ENCODE measurements around the gene FRMD7.

DNA sequence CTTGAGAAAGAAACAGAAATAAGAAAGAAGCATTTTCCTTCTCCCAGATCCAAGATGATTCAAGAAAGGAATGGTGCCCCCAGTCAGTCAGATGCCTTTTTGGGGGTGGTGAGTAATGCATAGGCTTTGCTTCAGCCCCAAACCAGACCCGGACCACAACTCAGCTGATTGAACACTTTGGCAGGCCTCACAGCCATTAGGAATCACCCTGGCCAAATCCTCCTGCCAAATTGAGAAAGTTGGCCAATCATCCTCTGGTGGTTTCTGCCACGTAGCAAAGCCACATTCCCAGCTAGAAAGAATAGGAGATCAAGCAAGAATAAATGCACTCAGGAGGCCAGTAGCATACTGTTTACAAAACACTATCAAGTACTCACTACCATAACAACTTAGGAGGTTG is 33.7 kb downstream of the FRMD7 start:
- TF ChIP-seq RARB (CRISPR knock-in tag; IDR thresholded peaks at IDR 0.05) (no peak), ZFP30 (CRISPR knock-in tag; IDR thresholded peaks at IDR 0.05) (no peak), ZC3H10 (CRISPR knock-in tag; IDR thresholded peaks at IDR 0.05) (no peak)
